Left ventricle myocardium superior (tissue), 1 donor: ENCODE results near the gene ATP6V0D1. TPM values are rescaled to one million over a fixed set of nuclear protein-coding genes. Genes with fewer than 3 reads are reported as not detected.
"Not testable (repeated sequence)": the region's sequence is repeated elsewhere in the genome, so short reads cannot be mapped to it uniquely, and the experiment has no call there.

Experiments used
- ATAC-seq: fragments of 200-7000 bp; cut with Tn5 transposase; one replicate; pipeline ENCODE4 v1.9.1; 2020; ENCODE audit warnings: mild to moderate bottlenecking, moderate library complexity
- DNase-seq: peaks from one replicate; pipeline ENCODE4 v3.0.0-alpha.2; 2020
- intact Hi-C: fragments of 100-400 bp; cut with micrococcal nuclease; formaldehyde crosslinking; loops from one replicate; pipeline ENCODE4 v1.11.0; 2022
- long read RNA-seq: library from polyadenylated mRNA; unstranded; transcript quantifications from one replicate; pipeline ENCODE4 v2.0.0, GENCODE V29; 2021
- total RNA-seq: library from RNA; stranded (reverse); fragmentation: NEBNext Ultra II Directional; extraction: Animal tissue kit (Norgen Biotek cat#: 25700); gene quantifications from one replicate; pipeline ENCODE4 v1.2.1, GENCODE V29; 2021
- donor health status: DM: no; HTN: yes; CAD: no; lungs with severe emphysema.

Gene ATP6V0D1
- 66.6 TPM for total RNA-seq
- long read RNA-seq, transcript ATP6V0D1-201 (8 exons, 1,716 nt), result major isoform, 175 of 191 reads
- long read RNA-seq, partial matches to known transcripts, result 5 of 191 reads
- long read RNA-seq, other reads (novel, unspliced or antisense), result 9 of 191 reads

DNA sequence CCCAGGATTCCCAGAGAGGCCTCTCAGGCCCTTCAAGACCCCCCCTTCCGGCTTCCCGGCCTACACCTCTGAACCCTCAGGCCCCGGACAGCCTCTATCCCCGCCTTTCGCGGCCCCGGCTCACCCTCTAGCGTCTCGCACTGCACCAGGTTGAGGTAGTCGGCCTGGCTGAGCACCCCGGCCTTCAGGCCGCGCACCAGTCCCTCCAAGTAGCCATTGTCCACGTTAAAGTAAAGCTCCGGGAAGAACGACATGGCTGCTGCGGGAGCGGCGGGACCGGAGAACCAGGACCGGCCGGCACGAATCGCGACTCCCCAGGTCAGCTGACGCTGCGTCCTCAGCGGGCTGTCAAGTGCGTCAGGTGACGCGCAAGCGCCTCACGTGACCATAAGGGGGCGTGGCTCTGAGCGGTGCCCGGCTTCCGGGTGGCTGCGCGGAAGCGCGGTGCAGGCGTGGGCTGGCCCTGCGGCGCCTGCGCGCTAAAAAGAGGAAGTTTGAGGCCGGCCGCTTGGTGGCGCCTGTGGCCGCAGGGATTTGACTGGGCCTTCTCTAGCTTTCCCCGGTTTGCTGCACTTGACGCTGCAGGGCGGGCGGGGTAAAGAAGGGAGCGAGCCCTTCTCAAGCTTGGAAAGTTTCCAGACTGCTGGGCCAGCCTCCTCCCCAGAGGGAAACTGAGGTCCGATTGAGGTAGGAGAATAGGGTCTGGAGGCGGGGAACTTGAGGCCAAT, at the start of gene ATP6V0D1:
Gene ATP6V0D1 (minus strand): TSS at position 325 of the 728 bp plus-strand sequence. CDS start 71 bp downstream, at position 254.
- peak; percentile 99 for DNase-seq
- intact Hi-C loops, result no loop called here
- peak; percentile 95 for ATAC-seq

- ATAC-seq, result peak; percentile 75
- DNase-seq, result peak; percentile 89
- intact Hi-C loops, result no loop called here
Observed at GRCh38 chr16:67530013-67530939, 49.3 kb upstream of the ATP6V0D1 start.

DNA sequence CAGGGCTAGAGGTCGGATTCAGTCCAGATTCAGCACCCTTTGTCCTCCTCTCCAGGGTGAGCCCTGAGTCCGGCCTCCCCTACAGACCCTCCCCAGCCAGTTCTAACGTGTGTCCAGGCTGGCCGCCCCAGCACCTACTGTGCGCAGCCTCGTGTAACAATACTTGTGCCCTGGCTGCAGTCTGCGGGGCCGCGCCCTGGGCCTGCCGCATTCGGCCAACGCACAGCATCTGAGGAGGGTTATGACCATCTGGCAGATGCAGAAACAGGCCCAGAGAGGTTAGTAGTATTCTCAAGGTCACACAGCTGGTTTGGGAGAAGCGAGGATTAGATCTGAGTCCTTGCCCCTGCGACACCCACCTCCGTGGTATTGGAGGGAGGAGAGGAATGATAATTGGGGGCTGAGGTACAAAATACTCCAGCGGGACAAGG, 48.6 kb upstream of the ATP6V0D1 start:
- intact Hi-C loops, result no loop called here
- peak; percentile 22 for ATAC-seq
- DNase-seq, result peak; percentile 61

- peak; percentile 70 for DNase-seq
- intact Hi-C loops, result no loop called here
- ATAC-seq, result peak; percentile 38
Observed at GRCh38 chr16:67528870-67529581, 48.1 kb upstream of the ATP6V0D1 start.

- ATAC-seq (peak; percentile 70), DNase-seq (peak; percentile 87)
- intact Hi-C loops, result no loop called here
Observed at GRCh38 chr16:67528222-67528869, 47.4 kb upstream of the ATP6V0D1 start, which contains the start of gene RIPOR1. Gene RIPOR1, plus strand, starts transcription at chr16:67528829. Its CDS starts 9,618 bp downstream, at chr16:67538447.

GRCh38 chr16:67526149-67526791, 45.3 kb upstream of the ATP6V0D1 start:
- no peak for DNase-seq
- no peak for ATAC-seq

DNA sequence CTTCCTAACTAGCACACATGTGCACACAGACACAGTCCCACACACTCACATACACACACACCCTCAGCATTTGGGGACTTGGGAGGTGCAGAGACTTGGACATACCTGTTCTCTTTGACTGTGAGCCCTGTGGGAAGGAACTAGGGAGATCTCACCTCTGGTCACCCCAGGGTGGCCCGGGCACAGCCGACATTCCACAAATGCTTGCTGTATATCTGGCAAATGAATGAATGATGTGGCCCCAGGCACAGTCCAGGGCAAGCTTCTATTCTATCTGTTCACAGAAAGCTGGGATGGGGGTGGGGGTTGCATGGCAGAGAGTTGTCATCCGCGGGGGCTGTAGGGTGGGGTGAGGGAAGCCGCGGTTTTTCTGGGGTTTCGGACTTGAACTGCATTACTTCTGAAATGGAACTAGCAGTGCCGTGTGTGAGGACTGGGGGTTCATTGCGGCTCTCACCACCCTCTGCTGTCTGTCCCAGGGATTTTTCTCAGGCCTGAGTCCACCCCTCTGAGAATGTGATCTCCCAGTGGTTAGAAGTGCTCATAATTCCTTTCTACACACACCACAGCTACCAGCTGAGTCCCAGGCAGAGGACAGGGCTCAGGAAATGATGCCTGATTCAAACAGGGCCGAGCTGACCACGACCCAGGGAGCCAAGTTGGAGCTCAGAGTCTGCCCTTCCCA, 44.4 kb upstream of the ATP6V0D1 start:
- intact Hi-C loops, result no loop called here
- no peak for ATAC-seq
- DNase-seq, result no peak

More at GRCh38 chr16:67526149-67526791, 45.3 kb upstream of the ATP6V0D1 start:
- intact Hi-C loops, result no loop called here

GRCh38 chr16:67521095-67521804, 40.3 kb upstream of the ATP6V0D1 start:
- DNase-seq (peak; percentile 96), ATAC-seq (peak; percentile 93)
- intact Hi-C loops, result no loop called here

- ATAC-seq (no peak), DNase-seq (no peak)
- intact Hi-C loops, result no loop called here
Observed at GRCh38 chr16:67519242-67519641, 38.3 kb upstream of the ATP6V0D1 start.

- intact Hi-C loops, result no loop called here
- DNase-seq (no peak), ATAC-seq (no peak)
Observed at GRCh38 chr16:67518676-67519075, 37.7 kb upstream of the ATP6V0D1 start.

GRCh38 chr16:67517661-67518423, 36.9 kb upstream of the ATP6V0D1 start:
- DNase-seq (peak; percentile 3), ATAC-seq (no peak)
- intact Hi-C loops, result no loop called here

- peak; percentile 3 for DNase-seq
- ATAC-seq, result no peak
- intact Hi-C loops, result no loop called here
Observed at GRCh38 chr16:67517155-67517445, 36.1 kb upstream of the ATP6V0D1 start.

DNA sequence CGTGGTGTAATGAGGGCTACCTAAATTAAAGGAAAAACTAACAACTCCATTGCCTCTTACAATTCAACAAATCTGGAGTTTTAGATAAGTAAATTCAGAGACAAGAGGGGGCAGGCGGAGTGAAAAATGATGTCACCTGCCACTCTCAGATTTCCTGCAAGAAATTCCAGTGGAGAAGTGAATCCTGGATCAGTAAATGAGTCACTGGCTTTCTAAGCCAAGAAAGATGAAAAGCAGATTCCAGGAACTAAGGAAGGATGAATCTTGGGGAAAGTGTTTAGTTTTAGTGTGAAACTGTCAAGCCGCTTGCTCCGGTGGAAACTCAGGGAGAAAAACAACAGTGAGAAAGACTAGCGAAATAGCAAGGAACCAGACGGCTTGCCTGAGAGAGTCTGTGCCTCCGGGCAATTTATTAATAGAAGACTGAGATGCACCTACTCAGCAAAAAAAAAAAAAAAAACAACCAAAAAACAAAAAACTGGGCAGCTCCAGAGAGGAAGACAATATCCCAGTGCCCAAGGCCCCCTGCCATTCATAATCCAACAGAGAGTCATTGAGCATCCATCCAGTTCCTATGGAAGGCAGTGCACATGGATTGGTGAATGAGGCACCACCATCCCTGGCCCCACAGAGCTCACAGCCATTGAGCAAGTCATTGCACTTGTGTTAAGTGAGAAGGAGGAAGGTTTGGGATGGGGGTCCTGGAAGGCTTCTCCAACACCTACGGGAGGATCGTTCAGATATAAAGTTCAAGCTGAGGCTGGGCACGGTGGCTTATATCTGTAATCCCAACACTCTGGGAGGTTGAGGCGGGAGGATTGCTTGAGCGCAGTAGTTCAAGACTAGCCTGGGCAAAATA, 35.6 kb upstream of the ATP6V0D1 start:
- ATAC-seq (no peak), DNase-seq (peak; percentile 6)
- intact Hi-C loops, result no loop called here

DNA sequence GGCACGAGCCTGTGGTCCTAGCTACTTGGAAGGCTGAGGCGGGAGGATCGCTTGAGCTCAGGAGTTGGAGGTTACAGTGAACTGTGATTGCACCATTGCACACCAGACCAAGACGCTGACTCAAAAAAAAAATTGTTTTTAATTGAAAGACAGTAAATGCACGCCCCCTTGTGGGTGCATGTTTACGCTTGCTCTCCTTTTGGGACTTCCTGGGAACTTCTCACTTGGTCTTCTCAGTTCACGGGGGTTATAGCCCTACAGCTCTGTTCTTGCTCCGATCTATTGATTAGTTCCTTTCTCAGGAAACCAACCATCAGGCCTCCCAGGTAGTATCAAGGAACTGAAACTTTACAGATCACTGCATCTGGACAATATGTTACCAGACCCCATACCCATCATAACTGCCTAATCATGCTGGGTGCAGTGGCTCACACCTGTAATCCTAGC, 33.4 kb upstream of the ATP6V0D1 start:
- peak; percentile 67 for ATAC-seq
- intact Hi-C loops, result no loop called here
- peak; percentile 85 for DNase-seq

DNA sequence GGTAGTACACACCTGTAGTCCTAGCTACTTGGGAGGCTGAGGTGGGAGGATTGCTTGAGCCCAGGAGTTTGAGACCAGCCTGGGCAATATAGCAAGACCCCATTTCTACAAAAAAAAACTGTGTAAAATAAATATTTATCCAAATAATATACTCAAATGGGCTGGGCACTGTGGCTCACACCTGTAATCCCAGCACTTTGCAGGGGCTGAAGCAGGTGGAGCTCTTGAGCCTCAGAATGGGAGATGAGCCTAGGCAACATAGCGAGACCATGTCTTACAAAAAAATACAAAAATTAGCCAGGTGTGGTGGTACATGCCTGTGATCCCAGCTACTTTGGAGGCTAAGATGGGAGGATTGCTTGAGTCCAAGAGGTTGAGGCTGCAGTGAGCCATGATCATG, 32.9 kb upstream of the ATP6V0D1 start:
- intact Hi-C loops, ATAC-seq, DNase-seq: not testable (repeated sequence)
